ENCODE measurements around the gene RTEL1. TPM values are rescaled to one million over a fixed set of nuclear protein-coding genes. Genes with fewer than 3 reads are reported as not detected.

The RTEL1 gene
- total and polyA plus RNA-seq, 2 donors (not counting 1 experiment from before 2014, with no cell fraction given) = 4.7 to 12.4 TPM

- no peak overlapping the region for H3K27ac ChIP-seq (ENCODE audit: insufficient read depth, low read length)
- H3K4me1 ChIP-seq (ENCODE audit: control insufficient read depth, extremely low read depth, insufficient read depth, low read length) = no peaks in the 10 kb centered on the region
- no peak overlapping the region for H3K9ac ChIP-seq (ENCODE audit: insufficient read depth, low read length)
- no peak for DNase-seq (ENCODE audit: low read depth in 2 of 2)
- H3K4me3 ChIP-seq (replicated peaks in 1 of 4; ENCODE audit: control extremely low read depth in 1 of 4, insufficient read depth in 1 of 4, low read depth in 3 of 4, low read length in 4 of 4) = no peak overlapping the region
- H3K4me2 ChIP-seq (ENCODE audit: extremely low read depth, insufficient read depth, low read length) = no peak overlapping the region
- no peak overlapping the region for H2AFZ ChIP-seq (ENCODE audit: low read length)
- H3K27me3 ChIP-seq (ENCODE audit: control insufficient read depth, insufficient read depth, low read length) = no peaks in the 10 kb centered on the region
- TF ChIP-seq EZH2 (IDR thresholded peaks at IDR 0.05; ENCODE audit: low read length, missing control alignments) = no peak
- no peak for TF ChIP-seq CTCF (conservative IDR thresholded peaks at IDR 0.05 in 1 of 2, IDR thresholded peaks at IDR 0.05 in 1 of 2; ENCODE audit: low read depth in 1 of 2, low read length in 2 of 2)
- no peaks in the 10 kb centered on the region for H3K79me2 ChIP-seq (ENCODE audit: control insufficient read depth, insufficient read depth, low read length)
- H4K20me1 ChIP-seq (ENCODE audit: control insufficient read depth, extremely low read depth, insufficient read depth, low read length) = no peaks in the 10 kb centered on the region
- H3K36me3 ChIP-seq (ENCODE audit: control insufficient read depth, insufficient read depth, low read length) = peaks cover 27% of the 10 kb centered on the region
- H3K9me3 ChIP-seq (ENCODE audit: control insufficient read depth, insufficient read depth, low read depth, low read length) = no peaks in the 10 kb centered on the region
These were observed 15.8 kb downstream of the RTEL1 start for GRCh38 chr20:63673951-63674350.

- H3K27ac ChIP-seq (ENCODE audit: insufficient read depth, low read length) = no peak overlapping the region
- H2AFZ ChIP-seq (ENCODE audit: low read length) = no peak overlapping the region
- no peaks in the 10 kb centered on the region for H3K4me1 ChIP-seq (ENCODE audit: control insufficient read depth, extremely low read depth, insufficient read depth, low read length)
- H4K20me1 ChIP-seq (ENCODE audit: control insufficient read depth, extremely low read depth, insufficient read depth, low read length) = no peaks in the 10 kb centered on the region
- peaks cover 37% of the 10 kb centered on the region for H3K36me3 ChIP-seq (ENCODE audit: control insufficient read depth, insufficient read depth, low read length)
- no peaks in the 10 kb centered on the region for H3K9me3 ChIP-seq (ENCODE audit: control insufficient read depth, insufficient read depth, low read depth, low read length)
- no peak overlapping the region for H3K9ac ChIP-seq (ENCODE audit: insufficient read depth, low read length)
- H3K4me3 ChIP-seq (replicated peaks in 1 of 4; ENCODE audit: control extremely low read depth in 1 of 4, insufficient read depth in 1 of 4, low read depth in 3 of 4, low read length in 4 of 4) = no peak overlapping the region
- DNase-seq (ENCODE audit: low read depth in 2 of 2) = no peak
- no peak overlapping the region for H3K4me2 ChIP-seq (ENCODE audit: extremely low read depth, insufficient read depth, low read length)
- TF ChIP-seq EZH2 (IDR thresholded peaks at IDR 0.05; ENCODE audit: low read length, missing control alignments) = no peak
- TF ChIP-seq CTCF (conservative IDR thresholded peaks at IDR 0.05 in 1 of 2, IDR thresholded peaks at IDR 0.05 in 1 of 2; ENCODE audit: low read depth in 1 of 2, low read length in 2 of 2) = no peak
- no peaks in the 10 kb centered on the region for H3K79me2 ChIP-seq (ENCODE audit: control insufficient read depth, insufficient read depth, low read length)
- H3K27me3 ChIP-seq (ENCODE audit: control insufficient read depth, insufficient read depth, low read length) = no peaks in the 10 kb centered on the region
These were observed 17.7 kb downstream of the RTEL1 start for GRCh38 chr20:63675681-63676368.

- H3K79me2 ChIP-seq (ENCODE audit: control insufficient read depth, insufficient read depth, low read length) = no peaks in the 10 kb centered on the region
- no peak for TF ChIP-seq CTCF (conservative IDR thresholded peaks at IDR 0.05 in 1 of 2, IDR thresholded peaks at IDR 0.05 in 1 of 2; ENCODE audit: low read depth in 1 of 2, low read length in 2 of 2)
- no peak for TF ChIP-seq EZH2 (IDR thresholded peaks at IDR 0.05; ENCODE audit: low read length, missing control alignments)
- H3K36me3 ChIP-seq (ENCODE audit: control insufficient read depth, insufficient read depth, low read length) = peaks cover 39% of the 10 kb centered on the region
- DNase-seq (ENCODE audit: low read depth in 2 of 2) = no peak
- no peak overlapping the region for H2AFZ ChIP-seq (ENCODE audit: low read length)
- no peak overlapping the region for H3K9ac ChIP-seq (ENCODE audit: insufficient read depth, low read length)
- no peaks in the 10 kb centered on the region for H4K20me1 ChIP-seq (ENCODE audit: control insufficient read depth, extremely low read depth, insufficient read depth, low read length)
- no peak overlapping the region for H3K4me3 ChIP-seq (replicated peaks in 1 of 4; ENCODE audit: control extremely low read depth in 1 of 4, insufficient read depth in 1 of 4, low read depth in 3 of 4, low read length in 4 of 4)
- no peaks in the 10 kb centered on the region for H3K27me3 ChIP-seq (ENCODE audit: control insufficient read depth, insufficient read depth, low read length)
- H3K9me3 ChIP-seq (ENCODE audit: control insufficient read depth, insufficient read depth, low read depth, low read length) = no peaks in the 10 kb centered on the region
- H3K4me1 ChIP-seq (ENCODE audit: control insufficient read depth, extremely low read depth, insufficient read depth, low read length) = peaks cover 7% of the 10 kb centered on the region
- H3K27ac ChIP-seq (ENCODE audit: insufficient read depth, low read length) = no peak overlapping the region
- H3K4me2 ChIP-seq (ENCODE audit: extremely low read depth, insufficient read depth, low read length) = no peak overlapping the region
These were observed 20.0 kb downstream of the RTEL1 start for GRCh38 chr20:63678071-63678470.

All from fibroblast of lung (primary cell).